Right hindlimb (tissue), 1 donor: ENCODE results near the gene IRF4.

Experiments
- DNase-seq: peaks from one replicate; pipeline ENCODE4 v3.0.0-alpha.2; 2018

The IRF4 gene

DNA sequence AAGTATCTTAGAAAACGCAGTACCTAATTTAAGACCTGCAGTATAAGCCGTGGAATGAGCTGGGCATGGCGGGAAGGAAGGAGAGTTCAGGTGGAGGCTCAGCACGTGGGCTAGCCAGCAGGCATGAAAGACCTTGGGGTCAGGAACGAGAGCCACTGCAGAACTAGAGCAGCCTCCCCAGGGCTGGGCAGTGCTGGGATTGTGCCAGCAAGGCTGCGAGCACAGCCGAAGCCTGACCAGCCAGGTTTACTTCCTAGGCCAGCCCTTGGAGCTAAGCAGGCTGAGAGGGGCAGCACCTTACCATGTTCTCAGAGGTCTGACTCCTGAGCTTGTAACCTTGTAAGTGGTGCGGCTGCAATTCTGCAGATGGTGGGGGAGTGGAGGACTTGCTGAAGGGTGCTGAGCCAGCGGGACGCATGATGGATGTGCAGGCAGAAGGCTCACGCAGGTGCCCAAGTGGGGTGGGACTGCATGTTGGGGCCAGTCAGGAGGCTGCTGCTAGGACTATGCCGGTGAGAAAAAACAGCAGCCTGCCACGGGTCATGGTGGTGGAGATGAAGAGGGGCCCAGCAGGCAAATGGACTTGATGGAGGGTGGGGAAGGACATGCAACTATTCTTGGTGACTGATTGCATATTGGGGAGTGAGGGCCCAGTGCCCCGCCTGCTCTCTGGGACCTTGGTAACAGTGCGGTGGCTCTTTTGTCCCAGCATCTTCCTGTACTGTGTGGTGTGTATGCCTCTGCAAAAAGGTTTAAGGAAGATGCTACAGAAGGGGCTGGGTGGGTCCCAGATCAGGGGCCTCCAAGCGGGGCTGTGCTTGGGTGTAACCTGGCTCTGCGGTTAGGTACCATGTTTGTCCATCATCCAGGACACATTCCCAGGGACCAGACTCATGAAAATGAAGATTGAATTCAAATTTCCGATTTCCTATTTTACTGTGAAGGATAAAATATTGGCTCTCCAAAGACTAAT lies 37.6 kb upstream of the IRF4 start:
- no peak for DNase-seq

DNA sequence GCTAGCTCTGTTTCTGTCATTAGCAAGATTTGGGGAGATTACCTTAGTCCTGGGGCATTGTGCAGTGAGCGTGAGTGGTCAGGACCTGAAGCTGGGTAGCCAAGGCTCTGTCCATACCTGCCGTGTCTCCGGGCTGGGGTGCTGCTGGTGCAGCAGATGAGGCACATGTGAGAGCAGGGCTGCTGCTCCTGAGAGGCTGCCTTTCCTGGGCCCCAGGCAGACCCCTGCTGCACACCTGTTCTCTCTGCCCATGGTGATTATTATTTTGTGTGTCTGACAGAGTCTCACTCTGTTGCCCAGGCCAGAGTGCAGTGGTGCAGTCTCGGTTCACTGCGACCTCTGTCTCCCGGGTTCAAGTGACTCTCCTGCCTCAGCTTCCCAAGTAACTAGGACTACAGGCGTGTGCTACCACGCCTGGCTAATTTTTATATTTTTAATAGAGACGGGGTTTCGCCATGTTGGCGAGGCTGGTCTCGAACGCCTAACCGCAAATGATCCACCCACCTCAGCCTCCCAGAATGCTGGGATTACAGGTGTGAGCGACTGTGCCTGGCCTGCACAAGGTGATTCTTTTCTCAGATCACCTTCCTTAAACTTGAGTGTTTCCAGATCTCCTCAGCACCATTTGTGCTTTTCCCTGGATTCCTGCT lies 36.8 kb upstream of the IRF4 start:
- DNase-seq = no peak

DNA sequence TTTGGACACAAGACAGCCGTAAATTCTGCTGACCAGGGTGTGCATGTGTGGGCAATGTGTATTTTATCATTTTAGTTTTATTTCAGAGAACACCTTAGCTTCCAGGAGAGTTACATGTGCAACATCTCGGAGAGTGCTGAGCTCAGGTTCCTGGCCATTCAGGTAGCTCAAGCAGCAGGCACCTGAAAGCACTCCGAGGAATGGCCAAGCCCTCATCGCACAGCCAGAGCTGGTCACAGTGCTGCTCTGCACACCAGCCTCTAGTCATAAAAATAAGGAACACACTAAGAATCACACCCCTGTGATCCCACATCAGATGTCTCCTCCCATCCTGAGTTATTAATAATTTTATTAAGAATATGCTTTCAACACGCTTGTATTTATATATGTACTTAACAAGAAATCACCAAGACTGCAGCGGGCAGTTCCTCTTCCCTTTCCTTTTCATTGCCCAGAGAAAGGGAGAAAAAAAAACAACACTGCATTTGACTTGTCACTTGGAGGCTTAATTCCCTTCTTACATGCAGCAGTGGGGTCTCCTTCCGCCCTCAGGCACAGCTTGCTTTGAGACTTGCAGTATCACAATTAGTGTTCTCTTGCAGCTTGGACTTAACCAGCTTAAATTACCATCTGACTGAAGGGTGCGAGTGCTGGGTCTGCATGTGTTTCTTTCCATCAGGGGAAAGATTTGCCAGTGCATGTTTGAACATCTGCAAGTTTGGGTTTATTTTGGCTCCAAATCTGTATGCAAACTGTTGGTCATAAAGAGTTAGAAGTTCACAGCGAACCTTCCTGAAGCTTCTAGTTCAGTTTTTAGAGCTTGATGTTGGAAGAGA lies 36.0 kb upstream of the IRF4 start:
- no peak for DNase-seq

DNA sequence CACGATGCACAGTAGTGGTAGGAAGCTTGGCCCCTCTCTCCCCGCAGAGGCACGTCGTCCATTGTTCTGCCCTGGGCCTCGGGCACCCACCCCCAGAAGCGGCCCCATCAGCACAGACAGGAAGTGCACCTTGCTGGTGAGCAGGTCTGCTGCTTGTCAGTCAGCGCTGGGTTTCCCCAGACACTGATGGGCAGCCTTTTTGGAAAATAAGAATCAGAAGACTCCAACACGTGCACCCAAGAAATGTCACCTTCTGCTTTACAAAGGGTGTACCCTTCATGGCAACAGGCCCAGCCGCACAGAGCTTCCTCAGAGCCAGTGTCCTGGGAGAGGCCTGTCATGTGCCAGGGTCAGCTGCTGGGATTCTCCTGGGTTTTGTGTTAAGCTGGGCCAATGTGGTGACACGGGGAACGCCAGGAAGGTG lies 34.7 kb upstream of the IRF4 start:
- DNase-seq = no peak

DNA sequence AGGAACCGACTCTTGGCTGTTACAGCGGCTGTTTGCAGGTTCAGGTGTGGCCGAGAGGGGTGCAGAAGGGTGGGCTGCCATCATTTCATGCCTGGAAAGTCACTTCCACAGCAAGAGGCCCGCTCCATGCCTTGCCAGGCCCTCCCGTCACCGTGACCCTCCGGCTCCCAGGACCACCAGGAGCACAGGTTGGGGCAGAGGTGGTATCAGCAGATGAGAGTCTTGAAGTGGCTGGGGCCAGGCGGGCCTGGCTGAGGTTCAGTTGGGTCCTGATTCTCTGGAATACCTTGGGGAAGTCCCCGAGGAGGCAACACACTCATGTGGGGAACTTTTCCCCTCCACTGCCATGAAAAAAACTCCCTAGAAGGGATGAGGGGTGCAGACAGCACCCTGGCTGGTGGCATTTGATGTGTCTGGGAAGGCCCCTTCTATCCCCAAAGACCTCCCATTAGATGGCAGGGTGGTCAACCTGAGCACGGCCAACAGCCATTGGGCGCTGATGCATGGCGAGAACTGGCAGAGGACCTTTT lies 34.2 kb upstream of the IRF4 start:
- DNase-seq = no peak

DNA sequence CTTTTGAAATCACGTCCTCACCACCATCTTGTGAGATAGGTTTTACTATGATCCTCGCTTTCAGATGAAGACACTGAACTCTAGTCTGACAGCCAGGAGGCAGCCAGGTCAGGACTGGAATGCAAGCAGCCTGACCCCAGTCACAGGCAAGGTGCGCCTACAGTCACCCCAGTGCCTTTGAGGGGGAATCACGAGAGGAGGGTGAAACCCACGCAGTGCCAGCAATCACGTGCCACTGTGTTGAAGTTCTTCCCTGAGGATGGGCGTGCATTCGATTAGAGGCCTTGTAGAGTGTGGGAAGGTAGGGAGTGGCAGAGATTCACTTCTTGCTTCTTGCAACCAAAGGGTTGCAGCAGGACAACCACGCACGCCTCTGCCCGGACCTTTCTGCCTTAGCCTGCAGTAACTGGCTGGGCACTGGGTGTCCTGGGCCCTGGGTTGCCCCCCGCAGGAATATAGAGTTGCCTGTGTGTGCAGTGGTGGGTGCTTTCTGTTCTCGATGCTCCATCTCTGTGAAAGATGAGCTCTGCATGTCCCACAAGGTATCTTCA lies 33.7 kb upstream of the IRF4 start:
- no peak for DNase-seq

DNA sequence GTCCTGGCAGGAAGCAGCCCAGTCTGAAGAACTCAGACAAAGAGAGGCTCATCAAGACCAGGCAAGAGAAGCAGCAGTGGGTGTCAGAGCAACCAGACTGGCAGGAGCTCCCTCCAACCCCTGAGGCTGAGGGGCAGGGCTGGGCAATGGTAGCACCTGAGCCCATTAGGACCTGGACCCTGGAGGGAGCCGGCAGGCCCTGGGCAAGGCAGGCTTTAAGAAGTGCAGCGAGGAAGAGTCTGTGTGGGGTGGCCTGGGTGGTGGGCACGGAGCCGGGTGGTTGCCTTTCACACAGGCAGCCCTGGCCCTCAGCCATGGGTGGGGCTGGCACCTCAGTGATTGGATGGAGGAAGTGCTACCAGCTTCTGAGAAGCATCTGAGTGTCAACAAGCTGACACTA lies 33.1 kb upstream of the IRF4 start:
- DNase-seq = no peak

DNA sequence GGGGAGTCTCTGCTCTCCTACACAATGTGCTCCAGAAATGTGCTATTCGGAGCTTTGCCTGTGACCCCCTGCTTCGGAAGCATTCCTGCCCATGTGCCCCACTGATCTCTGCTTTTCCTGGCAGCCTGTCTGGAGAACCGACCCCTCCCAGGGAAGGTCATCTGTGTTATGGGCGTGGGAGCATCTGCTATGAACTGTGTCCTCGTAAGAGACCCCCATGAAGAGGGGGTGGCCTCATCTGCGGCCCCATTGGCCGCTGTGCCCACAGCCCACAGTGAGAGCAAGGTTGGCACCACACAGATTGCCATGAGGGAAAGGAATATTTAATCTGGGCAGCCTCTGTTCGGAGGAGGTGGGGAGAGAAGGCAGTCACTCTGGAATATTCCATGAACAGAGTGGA lies 32.7 kb upstream of the IRF4 start:
- DNase-seq = no peak

DNA sequence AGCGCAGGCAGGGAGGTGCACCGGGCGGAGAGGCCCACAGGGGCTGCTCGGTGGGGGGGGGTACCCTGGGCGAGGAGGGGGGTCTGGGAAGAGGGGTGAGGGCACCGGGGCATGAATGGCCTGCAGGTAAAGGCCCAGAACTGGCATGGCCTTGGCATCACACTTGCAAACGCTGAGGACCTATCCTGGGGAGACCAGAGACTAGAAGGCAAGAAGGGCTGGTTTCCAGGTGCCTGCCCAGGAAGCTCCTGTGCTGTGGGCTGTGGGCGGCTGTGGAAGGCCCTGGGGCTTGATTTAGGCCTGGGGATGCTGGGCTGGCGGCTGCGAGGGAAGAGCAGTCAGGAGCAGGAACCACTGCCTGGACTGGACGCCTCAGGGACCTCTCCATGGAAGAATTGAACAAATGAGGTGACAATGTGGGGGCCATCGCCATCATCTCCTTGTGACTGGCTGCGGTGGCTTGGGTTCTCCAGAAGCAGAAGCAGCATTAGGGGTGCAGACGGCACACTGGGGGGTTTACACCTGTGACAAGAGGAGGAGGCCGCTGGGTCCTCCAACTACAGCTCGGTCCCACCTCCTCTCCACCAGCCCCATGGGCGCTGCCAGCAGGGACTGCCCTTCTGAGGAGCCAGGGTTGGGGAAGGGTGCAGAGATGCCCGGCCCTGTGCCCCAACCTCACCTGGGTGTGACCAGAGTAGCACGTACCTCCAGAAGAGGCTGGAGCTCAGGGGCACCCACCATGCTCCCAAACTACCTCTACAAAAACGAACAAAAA lies 32.1 kb upstream of the IRF4 start:
- no peak for DNase-seq

DNA sequence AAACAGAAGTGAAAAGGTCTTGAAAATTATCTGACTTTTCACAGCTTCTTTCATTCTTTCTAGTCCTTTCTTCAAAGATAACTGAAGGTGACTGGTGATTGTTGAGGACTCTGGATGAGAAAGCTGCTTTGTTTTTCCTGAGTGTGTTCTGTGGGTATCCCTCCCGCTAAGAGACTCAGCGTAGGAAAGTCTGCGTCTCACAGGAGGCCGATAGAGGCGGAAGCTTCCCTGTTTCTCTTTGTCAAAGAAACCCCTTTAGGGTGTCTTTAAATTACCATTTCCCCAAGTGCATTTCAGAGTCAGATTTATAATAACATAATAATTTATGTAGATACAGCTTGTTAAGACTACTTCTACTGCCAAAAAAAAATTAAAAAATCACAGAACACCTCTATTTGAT lies 31.2 kb upstream of the IRF4 start:
- DNase-seq = no peak

DNA sequence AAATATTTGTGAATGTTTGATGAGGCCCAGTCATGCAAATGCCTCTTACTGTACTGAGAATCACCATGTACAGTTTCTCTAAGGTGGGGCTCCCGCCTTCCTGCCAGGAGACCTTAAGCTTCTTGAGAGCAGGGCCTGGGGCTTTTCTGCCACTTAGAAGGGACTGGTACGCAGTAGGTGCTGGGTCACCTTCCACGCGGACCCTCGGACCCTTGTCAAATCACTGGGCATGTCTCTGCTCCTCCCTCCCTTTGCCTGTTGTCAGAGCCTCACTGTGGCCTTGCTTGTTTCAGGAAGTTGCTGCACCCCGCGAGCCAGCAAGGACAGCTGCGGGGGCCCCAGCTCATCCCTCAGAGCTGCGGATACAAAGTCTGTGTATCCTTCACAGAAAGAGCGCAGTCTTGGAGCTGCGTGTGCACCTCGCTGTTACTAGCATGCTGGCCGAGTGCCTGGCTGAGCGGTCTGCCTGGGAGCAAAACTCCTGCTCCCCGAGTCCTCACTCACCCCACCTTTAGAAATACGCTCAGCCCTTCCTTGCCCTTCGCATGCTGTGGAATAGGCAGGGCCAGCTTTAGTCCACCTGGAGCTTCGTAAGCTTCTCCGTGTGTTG lies 30.7 kb upstream of the IRF4 start:
- DNase-seq = no peak

DNA sequence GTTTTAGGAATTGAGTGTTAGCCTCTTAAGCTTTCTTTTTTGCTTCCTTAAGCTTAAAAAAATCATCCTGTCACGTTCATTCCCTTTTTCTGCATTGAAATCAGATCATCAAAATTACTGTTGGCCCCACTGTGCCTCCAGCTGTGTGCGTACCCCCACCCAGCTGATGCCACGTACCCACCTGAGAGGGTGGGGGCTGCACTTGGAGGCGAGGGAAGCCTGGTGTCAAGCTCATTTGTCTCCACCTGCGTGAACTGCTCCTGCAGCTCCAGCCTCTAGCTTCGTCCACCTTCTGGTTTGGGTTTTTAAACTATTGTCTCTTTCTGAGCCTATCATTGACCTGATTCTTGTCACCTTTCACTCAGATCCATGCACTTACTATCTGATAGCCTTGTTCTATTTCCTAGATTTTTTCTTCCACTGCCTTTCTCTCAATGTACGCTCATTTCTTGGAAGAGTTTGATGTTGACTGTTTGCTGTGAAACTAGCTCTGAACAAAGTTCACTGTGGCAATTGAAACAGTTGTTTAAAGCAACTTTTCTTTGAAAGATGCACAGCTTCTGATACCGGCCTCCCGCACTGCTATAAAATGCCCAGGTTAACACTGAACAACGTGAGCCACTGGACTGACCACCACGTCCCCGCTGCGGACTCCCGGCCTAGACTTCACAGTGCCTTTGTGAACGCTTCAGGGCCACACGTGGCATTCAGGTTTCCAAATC lies 30.0 kb upstream of the IRF4 start:
- DNase-seq = no peak

DNA sequence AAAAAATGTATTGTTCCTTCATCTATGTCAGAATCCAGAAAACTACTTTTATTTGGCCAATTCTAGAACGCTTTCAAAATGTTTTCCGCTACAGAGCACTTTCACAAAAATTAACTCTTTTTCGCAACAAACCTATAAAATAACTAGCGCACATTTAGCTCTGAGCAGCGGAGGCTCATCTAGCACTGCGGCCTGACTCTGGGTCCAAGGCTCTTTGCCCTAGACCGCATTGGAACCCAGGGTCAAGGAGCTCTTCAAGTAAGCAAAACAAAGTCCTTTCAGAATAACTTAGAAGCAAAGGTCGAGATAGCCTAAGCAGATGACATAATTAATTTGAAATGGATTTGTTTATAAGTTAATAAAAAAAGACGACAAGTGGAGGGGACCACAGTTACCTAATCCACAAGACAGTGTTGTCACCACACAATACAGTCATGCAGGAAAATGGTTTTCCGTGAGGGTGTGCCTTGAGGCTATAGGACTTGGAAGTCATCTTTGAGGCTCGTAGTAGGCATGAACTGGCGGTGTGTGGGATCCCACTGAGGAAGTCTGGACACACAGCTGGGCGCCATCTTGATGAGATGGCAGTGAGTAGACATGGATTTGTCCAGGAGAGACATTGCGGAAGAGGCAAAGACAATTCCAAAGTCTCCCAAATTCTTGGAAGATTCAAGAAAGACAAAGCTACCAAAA lies 29.2 kb upstream of the IRF4 start:
- no peak for DNase-seq

DNA sequence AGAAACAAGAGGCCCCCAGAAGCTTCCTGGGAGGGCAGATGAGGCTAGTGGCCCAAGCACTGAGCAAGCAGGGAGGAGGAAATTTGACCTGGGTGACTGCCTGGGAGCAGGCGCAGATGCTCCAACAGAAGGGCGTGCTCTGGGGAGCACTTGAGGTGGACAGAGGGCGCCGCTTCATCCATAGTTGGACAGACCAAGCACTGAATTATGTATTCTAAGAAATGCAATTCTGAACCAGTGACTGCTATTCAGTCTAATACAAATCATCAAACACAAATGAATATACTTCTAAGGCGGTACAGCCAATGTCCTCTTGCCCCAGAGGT lies 28.7 kb upstream of the IRF4 start:
- DNase-seq = no peak

DNA sequence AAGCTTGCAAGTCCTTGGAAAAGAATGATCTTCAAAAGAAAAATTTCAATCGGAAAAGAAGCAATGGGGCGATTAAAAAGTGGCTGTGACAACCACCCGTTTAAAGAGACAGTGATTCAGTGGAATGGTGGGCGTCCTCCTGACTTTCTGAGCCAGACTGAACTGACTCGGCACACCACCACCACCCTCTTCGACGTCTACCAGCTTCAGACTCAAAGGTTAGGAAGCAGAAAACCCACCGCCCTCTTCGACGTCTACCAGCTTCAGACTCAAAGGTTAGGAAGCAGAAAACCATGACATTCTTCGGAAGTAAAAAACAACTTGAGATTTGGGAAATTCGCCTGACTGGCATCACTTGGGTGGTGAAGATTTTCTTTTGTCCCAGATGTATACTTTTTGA lies 28.3 kb upstream of the IRF4 start:
- DNase-seq = no peak

DNA sequence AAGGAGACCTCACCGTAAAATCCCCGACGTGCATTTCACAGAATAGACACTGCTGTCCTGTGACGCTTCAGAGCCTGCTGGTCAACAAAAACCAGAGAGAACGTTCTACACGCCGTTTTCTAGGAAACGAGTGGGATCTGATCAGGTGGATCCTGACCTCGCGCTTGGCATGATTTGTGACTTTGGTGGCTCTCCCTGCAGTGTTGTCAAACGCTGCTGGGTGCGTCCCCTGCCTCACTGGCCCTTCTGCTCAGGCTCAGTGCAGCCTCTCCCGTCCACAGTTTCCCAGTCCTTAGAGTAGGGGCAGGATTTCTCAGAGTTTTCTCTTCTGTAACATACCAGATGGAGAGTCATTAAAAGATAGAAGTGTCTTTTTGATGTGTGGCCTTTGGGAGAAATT lies 27.6 kb upstream of the IRF4 start:
- no peak for DNase-seq

DNA sequence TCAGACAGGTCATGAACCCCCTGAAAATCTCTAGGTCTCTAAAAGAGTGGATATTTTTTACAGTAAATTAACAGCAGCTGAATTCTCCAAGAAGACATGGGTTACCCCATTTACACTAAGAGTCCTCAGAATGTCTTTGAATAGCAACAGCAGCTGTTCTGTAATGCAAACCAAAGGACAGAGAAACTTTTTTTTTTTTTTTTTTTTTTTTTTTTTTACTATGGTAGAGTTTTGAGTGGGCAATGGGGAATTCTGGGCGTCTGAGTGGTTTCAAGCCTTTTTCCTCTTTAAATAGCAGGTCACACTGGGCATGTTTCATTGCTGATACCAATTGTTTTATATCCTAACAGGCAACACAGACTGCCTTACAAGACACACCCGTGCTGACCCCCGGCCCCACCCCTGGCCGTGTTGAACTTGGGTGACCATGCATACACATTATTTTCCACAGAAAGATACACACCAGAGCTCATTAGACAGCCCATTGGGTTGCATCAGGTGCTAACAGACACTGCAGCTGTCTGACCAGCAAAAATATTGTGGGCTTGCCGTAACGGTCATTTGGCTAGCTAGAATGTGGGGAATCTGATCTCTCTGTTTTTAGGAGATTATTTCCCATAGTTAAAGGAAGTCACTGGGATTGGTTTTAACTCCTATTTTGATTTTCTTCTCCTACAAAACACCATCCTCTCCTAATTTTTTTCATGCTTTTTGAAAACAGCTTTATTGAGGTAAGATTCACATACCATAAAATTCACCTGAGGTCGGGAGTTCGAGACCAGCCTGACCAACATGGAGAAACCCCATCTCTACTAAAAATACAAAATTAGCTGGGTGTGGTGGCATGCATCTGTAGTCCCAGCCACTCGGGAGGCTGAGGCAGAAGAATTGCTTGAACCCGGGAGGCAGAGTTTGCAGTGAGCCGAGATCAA lies 26.7 kb upstream of the IRF4 start:
- DNase-seq = no peak

DNA sequence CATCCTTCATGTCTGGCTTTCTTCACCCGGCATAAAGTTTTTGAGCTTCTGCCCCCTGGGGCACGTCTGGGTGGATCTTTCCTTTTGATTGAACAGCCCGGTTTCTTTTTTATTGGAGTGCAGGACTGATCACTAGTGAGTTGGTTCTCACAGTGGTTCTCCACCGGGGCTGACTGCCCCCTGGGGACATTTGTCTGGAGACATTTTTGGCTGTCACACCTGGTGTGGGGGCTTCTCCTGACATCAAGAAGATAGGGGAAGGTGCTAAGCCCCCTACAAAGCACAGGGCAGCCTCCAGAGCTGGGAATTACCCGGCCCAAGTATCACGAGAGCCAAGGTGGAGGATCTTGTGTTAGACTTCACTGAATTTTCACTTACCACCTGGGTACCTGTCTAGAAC lies 25.7 kb upstream of the IRF4 start:
- no peak for DNase-seq
